GM18951 (cell line): Measurements from ENCODE around the gene ABCA1.

ENCODE experiments used
- POLR2A ChIP-seq: IDR thresholded peaks from 4 replicates; pipeline ENCODE4 v1.6.1; 2011; ENCODE audit warnings: mild to moderate bottlenecking; ENCODE audit not compliant: insufficient read length, insufficient read depth; ENCODE audit errors: extremely low read depth
- in situ Hi-C: fragments of 300-500 bp; cut with MboI; formaldehyde crosslinking; loops from one replicate; pipeline ENCODE4 v1.12.0; 2022; ENCODE audit warnings: low sequenced_read_pairs, mixed read lengths, inconsistent platforms; ENCODE audit not compliant: unreplicated experiment

The ABCA1 gene

GRCh38 chr9:104826911-104827310 is 101.0 kb downstream of the ABCA1 start:
- in situ Hi-C loops, result no loop called here
- TF ChIP-seq POLR2A, result no peak

GRCh38 chr9:104826079-104826775 is 101.7 kb downstream of the ABCA1 start:
- in situ Hi-C loops, result no loop called here
- TF ChIP-seq POLR2A, result no peak

- in situ Hi-C loops, result no loop called here
- TF ChIP-seq POLR2A, result no peak
Measured at GRCh38 chr9:104820336-104820735, 107.6 kb downstream of the ABCA1 start.

GRCh38 chr9:104819033-104819432 is 108.9 kb downstream of the ABCA1 start:
- in situ Hi-C loops, result no loop called here
- TF ChIP-seq POLR2A, result no peak

GRCh38 chr9:104817437-104817836 is 110.5 kb downstream of the ABCA1 start:
- in situ Hi-C loops, result no loop called here
- no peak for TF ChIP-seq POLR2A

DNA sequence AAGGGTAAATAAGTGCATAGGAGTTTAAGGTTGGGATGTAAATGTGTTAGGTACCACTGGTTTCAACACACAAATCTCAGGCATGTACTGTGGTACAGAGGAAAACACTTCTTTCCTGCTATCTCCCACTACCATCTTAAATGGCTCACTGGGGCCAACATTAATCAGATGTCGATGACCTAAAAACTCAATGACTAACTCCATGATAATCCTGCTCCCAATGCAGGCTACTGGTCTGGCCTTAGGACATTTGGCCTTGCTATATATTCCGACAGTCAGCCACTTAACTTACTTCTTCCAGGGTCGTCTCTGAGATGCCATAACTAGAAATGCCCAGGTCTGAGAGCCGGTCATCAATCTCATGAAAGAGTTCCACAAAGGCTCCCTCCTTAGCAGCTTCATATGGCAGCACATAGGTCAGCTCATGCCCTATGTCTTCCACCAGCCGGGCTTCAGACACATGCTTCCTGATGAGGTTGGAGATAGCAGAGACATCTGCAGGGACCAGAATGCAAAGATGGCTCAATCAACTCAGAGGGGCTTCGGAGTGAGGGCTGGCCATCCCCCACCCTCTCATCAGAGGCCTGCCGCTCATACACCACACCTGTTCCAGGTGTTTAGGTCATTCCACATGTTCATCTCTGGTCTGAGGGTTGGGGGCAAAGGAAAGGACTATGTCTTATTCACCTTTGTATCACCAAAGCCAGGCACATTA is 111.9 kb downstream of the ABCA1 start:
- no peak for TF ChIP-seq POLR2A
- in situ Hi-C loops, result no loop called here

DNA sequence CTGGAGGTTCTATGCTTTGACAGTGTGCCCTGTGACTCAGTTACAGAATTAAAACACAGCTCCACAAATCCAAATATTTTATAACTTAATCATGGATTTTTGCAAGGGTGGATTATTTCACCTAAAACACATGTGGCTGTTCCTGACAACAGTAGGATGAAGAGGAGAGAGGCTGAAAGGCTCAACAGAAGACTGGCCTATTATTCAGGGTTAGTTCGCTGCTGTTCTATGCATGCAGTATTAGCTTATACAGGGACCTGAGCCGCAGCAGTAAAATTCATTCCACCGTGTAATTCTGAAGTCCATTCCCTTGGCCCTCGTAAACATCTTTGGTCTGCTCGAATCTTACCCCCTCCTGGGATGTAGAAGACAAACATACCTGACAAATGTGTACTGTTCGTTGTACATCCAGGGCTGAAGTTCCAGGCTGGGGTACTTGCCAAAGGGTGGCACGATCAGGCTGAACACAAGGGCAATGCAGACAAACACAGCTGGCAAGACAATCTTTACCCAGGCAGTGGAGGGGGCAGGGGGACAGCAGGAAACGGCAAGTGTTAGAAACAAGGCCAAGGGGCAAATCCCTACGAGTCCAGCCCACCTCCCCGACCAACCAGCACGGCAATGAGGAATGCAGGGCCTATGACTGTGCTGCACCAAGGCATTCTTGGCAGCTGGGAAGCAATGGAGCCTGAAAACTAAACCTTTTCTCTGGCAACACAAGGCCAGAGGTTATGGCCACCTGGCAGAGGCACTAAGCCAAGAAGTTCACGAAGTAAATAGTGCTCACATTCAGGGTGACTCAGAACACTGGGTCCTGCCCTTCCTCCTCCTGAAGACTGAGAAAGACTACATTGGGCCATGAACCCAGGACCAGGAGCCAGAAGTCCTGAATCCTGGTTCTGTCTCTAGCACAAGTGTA is 117.3 kb downstream of the ABCA1 start:
- in situ Hi-C loops, result no loop called here
- TF ChIP-seq POLR2A, result no peak

DNA sequence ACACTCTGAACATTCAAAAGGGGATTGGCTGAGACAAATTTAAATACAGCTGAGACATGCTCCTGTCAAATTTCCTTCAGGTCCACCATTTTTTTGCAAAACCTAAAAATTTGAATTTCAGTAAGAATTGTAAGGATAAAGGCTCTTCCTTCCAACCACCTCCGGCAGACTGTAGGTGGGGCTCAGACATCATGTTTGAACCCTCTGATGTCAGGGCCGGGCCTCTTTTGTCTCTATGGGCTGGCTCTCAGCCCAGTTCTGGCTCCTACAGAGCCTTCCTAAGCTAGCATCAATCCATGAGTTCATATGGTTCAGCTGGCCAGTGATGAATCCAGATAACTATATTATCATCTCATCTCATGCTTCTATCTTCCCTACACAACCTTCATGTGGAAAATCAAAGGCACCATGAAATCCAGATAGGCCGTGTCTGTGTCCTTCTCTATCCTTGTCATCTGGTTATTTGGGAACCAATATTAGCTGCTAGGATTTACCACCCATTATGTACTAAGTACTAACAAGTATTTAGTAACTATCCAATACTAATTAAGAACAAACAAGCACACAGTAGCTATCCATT is 119.8 kb downstream of the ABCA1 start:
- in situ Hi-C loops, result no loop called here
- no peak for TF ChIP-seq POLR2A

DNA sequence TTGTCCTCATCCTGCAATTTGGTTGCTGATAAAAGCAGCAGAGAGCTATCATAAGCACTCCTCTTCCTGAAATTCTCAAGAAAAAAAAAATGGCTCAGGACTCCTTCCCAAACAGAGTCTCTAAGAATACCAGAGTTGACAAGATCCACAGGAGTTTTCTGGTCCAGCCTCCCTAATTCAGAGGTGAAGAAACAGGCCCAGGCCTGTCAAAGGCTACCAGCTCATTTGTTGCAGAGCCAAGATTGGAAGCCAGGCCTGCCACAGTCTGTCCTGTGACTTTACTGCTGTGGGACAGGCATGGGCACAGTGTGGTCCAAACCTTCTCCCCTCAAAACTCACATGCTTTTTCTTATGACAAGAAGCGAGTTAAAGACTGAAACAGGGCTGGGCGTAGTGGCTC is 122.5 kb downstream of the ABCA1 start:
- no peak for TF ChIP-seq POLR2A
- in situ Hi-C loops, result no loop called here

- in situ Hi-C loops, result no loop called here
- TF ChIP-seq POLR2A, result no peak
Measured at GRCh38 chr9:104802906-104803305, 125.0 kb downstream of the ABCA1 start.

DNA sequence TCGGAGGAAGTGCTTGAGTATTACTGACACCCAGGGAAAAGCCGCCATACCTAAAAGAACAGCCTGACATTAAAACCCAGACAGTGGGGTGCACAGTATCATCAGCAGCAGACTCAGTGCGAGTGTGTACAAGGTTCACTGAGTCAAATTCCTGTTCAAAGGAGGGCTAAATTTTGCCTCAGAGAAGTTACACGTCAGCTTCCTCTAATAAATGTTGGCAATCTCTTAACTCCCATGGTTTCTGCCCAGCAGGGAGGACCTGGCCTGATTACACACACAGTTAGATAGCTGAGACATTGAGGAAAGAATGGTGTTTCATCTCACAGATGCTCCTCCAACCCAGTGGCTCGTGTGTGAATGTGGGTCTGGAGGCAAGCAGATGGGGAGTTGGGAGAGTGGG is 125.8 kb downstream of the ABCA1 start:
- in situ Hi-C loops, result no loop called here

DNA sequence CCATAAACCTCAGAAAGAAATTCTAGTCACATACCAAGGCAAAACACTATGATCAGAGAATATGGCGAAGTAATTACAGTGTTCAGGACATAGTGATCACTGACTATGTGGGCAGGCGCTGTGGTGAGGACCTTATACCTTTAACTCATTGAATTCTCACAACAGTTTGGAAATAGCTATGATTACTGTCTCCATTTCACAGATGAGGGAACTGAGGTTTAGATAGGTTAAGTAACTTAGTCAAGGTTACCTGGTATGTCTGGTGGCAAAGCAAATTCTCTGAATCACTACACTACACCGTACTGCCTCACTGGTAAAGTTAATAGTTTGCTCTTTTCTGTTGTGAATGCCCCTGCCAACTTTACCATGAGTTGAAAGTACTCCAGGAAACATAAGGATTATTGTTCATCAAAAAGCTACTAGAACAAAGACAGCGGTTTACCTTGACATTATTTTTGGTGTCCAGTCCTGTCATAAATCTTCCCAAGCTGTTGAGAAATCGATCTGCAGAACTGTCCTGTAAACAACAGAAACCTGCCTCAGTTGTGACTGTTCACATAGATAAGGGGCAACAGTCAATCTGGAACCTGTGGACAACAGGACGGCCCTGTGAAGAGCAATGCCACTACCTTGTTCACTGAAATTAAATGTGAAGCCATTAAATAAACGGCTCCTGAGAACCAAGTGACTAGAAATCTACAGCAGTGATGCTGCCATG is 127.7 kb downstream of the ABCA1 start:
- in situ Hi-C loops, result no loop called here
- TF ChIP-seq POLR2A, result no peak

More for the DNA sequence above, 125.8 kb downstream of the ABCA1 start:
- no peak for TF ChIP-seq POLR2A
